GM12864 (cell line): ENCODE results near the gene ZNF300.
"Not testable (repeated sequence)": the region's sequence is repeated elsewhere in the genome, so short reads cannot be mapped to it uniquely, and the experiment has no call there.

Experiments used
- DNase-seq: peaks from one replicate; pipeline ENCODE4 v3.0.0-alpha.2; 2011; ENCODE audit warnings: low read depth
- H3K4me3 ChIP-seq: 2 replicates; pipeline ENCODE4 v1.5.1; 2011; ENCODE audit warnings: mild to moderate bottlenecking, low read depth, low read length, control low read depth
- CTCF ChIP-seq: IDR thresholded peaks from 2 replicates; pipeline ENCODE4 v1.5.1; 2011; ENCODE audit warnings: low read depth, mild to moderate bottlenecking, moderate library complexity, low read length, control low read depth, inconsistent platforms; ENCODE audit errors: missing control alignments

Gene ZNF300

GRCh38 chr5:150846654-150847333 is 58.0 kb downstream of the ZNF300 start:
- peak; percentile 66 for TF ChIP-seq CTCF
- H3K4me3 ChIP-seq, result no peak overlapping the region; the same call in 1 of the 2 replicates
- peak; percentile 70 for DNase-seq

- DNase-seq, H3K4me3 ChIP-seq: not testable (repeated sequence)
Observed at GRCh38 chr5:150846308-150846653, 58.5 kb downstream of the ZNF300 start, which contains the start of gene IRGM. Gene IRGM (plus strand): TSS chr5:150846521. CDS start chr5:150848124, 1,603 bp downstream.

GRCh38 chr5:150845185-150845859 is 59.5 kb downstream of the ZNF300 start:
- H3K4me3 ChIP-seq, DNase-seq: not testable (repeated sequence)
